K562 (cell line): ENCODE measurements around the gene MAP1A. TPM values are rescaled to one million over a fixed set of nuclear protein-coding genes. Genes with fewer than 3 reads are reported as not detected.

ENCODE experiments used
- DNMT1 ChIP-seq: fragments of 450-650 bp; IDR thresholded peaks from 2 replicates; pipeline ENCODE4 v1.6.1; 2016; ENCODE audit warnings: antibody characterized with exemption, mild to moderate bottlenecking
- MAFK ChIP-seq: IDR thresholded peaks from 2 replicates; pipeline ENCODE4 v1.6.1; 2011; ENCODE audit warnings: low read length, improper control_type of control experiment
- POLR2G ChIP-seq: fragments of 200-400 bp; formaldehyde crosslinking; IDR thresholded peaks from 2 replicates; pipeline ENCODE4 v1.6.1; 2017; ENCODE audit warnings: low read depth, mild to moderate bottlenecking, antibody characterized with exemption, low read length, moderate library complexity
- RBM39 ChIP-seq: fragments of 200-400 bp; formaldehyde crosslinking; optimal IDR thresholded peaks from 2 replicates; pipeline ENCODE3; 2018; ENCODE audit warnings: low read depth, low read length
- polyA plus RNA-seq, 8 experiments: library from polyadenylated mRNA; depleted of rRNA in 4 of 8; stranded (reverse) in 5 of 8; unstranded in 3 of 8; fragments of >200 nt; fragmentation: Nextera tagmentation in 2 of 8; fragmentation: Illumina TruSeq in 1 of 8; extraction: Ambion mirVana in 2 of 8; extraction: Trizol in 1 of 8; gene quantifications; 2 replicates each; pipeline versions ENCODE4 v1.2.1 to v1.2.3, GENCODE V29; 2011 to 2014; ENCODE audit warnings: inconsistent platforms in 1 of 8, missing spikeins in 1 of 8
- total RNA-seq, 7 experiments: library from RNA; depleted of rRNA in 6 of 7; stranded (reverse); fragments of >200 nt in 6 of 7; fragmentation: Illumina TruSeq in 2 of 7; extraction: Trizol in 2 of 7; gene quantifications; 2 replicates each; pipeline versions ENCODE4 v1.2.1 to v1.2.3, GENCODE V29; 2011 to 2021; ENCODE audit warnings: low replicate concordance in 1 of 7
- TF ChIP-seq, protein P1 (sequence below): fragments of 450-650 bp; IDR thresholded peaks from 2 replicates; pipeline ENCODE4 v1.6.1; 2016; ENCODE audit warnings: mild to moderate bottlenecking
- TF ChIP-seq, protein P2 (sequence below): sonication (generic); formaldehyde crosslinking; IDR thresholded peaks from 2 replicates; pipeline ENCODE4 v1.8.0; 2022; ENCODE audit warnings: missing genetic modification reagents, mild to moderate bottlenecking, borderline replicate concordance
- TF ChIP-seq, protein P3 (sequence below): sonication (generic); formaldehyde crosslinking; IDR thresholded peaks from 2 replicates; pipeline ENCODE4 v1.5.0; 2020; ENCODE audit warnings: missing genetic modification reagents
- TF ChIP-seq, protein P4 (sequence below), 2 experiments: fragments of 450-650 bp; formaldehyde crosslinking in 1 of 2; IDR thresholded peaks; 2 replicates each; pipeline versions ENCODE4 v1.4.0 to v1.6.1; 2014 to 2020; ENCODE audit warnings: mild to moderate bottlenecking in 2 of 2, borderline replicate concordance in 1 of 2, low read depth in 1 of 2

Gene MAP1A
- total and polyA plus RNA-seq, 9 of the 15 experiments (the other 6 are each of a cell fraction or from before 2014, with no cell fraction given) = 2.0 to 20.3 (median 7.3) TPM

GRCh38 chr15:43483297-43484128 is 33.9 kb upstream of the MAP1A start (continued):
- TF ChIP-seq, protein P1, sequence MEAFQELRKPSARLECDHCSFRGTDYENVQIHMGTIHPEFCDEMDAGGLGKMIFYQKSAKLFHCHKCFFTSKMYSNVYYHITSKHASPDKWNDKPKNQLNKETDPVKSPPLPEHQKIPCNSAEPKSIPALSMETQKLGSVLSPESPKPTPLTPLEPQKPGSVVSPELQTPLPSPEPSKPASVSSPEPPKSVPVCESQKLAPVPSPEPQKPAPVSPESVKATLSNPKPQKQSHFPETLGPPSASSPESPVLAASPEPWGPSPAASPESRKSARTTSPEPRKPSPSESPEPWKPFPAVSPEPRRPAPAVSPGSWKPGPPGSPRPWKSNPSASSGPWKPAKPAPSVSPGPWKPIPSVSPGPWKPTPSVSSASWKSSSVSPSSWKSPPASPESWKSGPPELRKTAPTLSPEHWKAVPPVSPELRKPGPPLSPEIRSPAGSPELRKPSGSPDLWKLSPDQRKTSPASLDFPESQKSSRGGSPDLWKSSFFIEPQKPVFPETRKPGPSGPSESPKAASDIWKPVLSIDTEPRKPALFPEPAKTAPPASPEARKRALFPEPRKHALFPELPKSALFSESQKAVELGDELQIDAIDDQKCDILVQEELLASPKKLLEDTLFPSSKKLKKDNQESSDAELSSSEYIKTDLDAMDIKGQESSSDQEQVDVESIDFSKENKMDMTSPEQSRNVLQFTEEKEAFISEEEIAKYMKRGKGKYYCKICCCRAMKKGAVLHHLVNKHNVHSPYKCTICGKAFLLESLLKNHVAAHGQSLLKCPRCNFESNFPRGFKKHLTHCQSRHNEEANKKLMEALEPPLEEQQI = no peak
- no peak for TF ChIP-seq DNMT1
- TF ChIP-seq, protein P2, sequence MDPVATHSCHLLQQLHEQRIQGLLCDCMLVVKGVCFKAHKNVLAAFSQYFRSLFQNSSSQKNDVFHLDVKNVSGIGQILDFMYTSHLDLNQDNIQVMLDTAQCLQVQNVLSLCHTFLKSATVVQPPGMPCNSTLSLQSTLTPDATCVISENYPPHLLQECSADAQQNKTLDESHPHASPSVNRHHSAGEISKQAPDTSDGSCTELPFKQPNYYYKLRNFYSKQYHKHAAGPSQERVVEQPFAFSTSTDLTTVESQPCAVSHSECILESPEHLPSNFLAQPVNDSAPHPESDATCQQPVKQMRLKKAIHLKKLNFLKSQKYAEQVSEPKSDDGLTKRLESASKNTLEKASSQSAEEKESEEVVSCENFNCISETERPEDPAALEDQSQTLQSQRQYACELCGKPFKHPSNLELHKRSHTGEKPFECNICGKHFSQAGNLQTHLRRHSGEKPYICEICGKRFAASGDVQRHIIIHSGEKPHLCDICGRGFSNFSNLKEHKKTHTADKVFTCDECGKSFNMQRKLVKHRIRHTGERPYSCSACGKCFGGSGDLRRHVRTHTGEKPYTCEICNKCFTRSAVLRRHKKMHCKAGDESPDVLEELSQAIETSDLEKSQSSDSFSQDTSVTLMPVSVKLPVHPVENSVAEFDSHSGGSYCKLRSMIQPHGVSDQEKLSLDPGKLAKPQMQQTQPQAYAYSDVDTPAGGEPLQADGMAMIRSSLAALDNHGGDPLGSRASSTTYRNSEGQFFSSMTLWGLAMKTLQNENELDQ = no peak
- TF ChIP-seq RBM39 = no peak
- TF ChIP-seq, protein P3, sequence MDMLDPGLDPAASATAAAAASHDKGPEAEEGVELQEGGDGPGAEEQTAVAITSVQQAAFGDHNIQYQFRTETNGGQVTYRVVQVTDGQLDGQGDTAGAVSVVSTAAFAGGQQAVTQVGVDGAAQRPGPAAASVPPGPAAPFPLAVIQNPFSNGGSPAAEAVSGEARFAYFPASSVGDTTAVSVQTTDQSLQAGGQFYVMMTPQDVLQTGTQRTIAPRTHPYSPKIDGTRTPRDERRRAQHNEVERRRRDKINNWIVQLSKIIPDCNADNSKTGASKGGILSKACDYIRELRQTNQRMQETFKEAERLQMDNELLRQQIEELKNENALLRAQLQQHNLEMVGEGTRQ (CRISPR knock-in tag) = no peak
- TF ChIP-seq POLR2G = no peak
- TF ChIP-seq, protein P4, sequence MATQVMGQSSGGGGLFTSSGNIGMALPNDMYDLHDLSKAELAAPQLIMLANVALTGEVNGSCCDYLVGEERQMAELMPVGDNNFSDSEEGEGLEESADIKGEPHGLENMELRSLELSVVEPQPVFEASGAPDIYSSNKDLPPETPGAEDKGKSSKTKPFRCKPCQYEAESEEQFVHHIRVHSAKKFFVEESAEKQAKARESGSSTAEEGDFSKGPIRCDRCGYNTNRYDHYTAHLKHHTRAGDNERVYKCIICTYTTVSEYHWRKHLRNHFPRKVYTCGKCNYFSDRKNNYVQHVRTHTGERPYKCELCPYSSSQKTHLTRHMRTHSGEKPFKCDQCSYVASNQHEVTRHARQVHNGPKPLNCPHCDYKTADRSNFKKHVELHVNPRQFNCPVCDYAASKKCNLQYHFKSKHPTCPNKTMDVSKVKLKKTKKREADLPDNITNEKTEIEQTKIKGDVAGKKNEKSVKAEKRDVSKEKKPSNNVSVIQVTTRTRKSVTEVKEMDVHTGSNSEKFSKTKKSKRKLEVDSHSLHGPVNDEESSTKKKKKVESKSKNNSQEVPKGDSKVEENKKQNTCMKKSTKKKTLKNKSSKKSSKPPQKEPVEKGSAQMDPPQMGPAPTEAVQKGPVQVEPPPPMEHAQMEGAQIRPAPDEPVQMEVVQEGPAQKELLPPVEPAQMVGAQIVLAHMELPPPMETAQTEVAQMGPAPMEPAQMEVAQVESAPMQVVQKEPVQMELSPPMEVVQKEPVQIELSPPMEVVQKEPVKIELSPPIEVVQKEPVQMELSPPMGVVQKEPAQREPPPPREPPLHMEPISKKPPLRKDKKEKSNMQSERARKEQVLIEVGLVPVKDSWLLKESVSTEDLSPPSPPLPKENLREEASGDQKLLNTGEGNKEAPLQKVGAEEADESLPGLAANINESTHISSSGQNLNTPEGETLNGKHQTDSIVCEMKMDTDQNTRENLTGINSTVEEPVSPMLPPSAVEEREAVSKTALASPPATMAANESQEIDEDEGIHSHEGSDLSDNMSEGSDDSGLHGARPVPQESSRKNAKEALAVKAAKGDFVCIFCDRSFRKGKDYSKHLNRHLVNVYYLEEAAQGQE (IDR thresholded peaks at IDR 0.05; ENCODE audit: borderline replicate concordance) = peak; percentile 34; the same call in 1 of the 2 replicates
- TF ChIP-seq, protein P4 (CRISPR knock-in tag; IDR thresholded peaks at IDR 0.05; ENCODE audit: low read depth) = no peak
- TF ChIP-seq MAFK = peak; percentile 5; the same call in 1 of the 2 replicates
